Activated gamma-delta T cell treated with Interleukin-2 at 50 U/mL for 16 hours (primary cell): Measurements from ENCODE around the gene FDXR.
"Not testable (repeated sequence)": the region's sequence is repeated elsewhere in the genome, so short reads cannot be mapped to it uniquely, and the experiment has no call there.

ENCODE experiments used
- DNase-seq: peaks from one replicate; pipeline ENCODE4 v3.0.0-alpha.2; 2020

Gene FDXR

DNA sequence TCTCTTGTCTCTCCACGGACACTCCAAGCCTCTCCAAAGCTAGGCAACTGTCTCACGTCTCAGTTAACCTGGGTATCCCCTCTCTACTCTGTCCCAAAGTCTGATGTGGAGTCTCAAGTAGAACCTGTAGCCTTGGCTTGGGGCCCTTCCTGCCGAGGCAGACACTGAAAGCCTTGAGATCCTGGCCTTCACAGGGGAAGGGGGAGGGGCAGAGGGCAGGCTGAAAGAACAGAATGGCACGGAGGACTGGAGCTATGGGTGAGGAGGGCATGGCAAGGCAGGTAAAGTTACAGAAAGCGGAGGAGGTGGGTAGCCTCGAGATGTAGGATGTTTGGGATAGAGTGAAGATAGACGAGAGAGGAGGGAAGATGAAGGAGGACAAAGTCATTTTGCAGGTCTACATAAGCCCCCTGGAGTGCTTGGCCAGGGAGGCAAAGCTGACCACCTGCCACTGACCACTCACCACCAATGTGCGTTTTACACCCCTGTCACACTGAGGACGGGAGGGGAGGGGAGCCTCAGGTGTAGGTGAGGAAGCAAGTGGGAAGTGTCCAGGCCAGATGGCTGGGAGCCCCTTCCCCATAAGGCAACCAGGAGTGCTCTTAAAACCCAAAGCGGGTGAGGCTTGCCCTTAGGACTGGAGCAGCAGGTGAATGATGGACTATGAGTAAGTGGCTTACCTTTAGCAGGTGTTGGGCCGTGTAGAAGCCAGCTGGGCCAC is 1.3 kb downstream of the FDXR start:
- no peak for DNase-seq

DNA sequence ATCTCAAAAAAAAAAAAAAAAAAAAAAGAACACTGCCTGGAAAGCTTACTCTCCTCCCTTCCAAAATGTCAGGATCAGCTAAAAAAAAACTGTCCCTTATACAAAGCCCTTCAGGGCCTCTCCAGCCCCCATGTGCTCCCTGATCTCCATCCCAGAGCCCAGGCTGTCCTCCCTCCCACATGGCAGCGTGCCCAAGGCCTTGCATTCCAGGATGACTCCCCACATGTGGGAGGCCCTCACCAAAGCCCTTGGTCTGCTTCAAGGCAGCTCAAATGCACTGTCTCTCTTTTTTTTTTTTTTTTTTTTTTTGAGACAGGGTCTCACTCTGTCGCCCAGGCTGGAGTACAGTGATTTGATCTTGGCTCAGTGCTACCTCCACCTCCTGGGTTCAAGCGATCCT is 2.3 kb downstream of the FDXR start:
- DNase-seq = no peak

DNA sequence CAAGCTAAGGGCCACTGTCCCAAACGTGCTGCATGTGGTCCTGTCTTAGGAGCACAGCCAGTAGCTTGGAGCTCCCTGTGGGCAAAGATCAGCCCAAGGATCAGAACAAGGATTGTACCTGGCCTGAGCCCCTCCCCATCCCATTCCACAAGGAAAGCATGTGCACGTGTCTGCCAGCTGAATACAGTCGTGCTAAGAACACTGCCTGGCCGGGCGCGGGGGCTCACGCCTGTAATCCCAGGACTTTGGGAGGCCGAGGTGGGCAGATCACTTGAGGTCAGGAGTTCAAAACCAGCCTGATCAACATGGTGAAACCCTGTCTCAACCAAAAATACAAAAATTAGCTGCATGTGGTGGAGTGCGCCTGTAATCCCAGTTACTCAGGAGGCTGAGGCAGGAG is 2.8 kb downstream of the FDXR start:
- not testable (repeated sequence) for DNase-seq

DNA sequence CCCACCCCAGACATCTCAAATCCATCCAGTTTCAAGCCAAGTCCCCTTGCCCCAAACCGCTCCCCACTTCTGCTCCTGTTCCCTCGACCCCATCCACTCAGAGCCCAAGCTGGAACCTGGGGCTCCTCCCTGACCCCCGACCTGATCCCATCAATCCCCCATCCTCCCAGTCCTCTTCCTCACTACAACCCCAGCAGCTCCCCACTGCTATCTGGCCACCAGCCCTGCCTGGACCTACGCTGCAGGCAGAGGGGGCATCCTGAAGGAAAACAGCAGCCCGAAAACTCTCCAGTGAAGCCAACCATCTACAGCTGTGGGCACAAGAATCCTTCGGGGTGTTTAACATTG is 3.9 kb downstream of the FDXR start:
- DNase-seq = no peak

DNA sequence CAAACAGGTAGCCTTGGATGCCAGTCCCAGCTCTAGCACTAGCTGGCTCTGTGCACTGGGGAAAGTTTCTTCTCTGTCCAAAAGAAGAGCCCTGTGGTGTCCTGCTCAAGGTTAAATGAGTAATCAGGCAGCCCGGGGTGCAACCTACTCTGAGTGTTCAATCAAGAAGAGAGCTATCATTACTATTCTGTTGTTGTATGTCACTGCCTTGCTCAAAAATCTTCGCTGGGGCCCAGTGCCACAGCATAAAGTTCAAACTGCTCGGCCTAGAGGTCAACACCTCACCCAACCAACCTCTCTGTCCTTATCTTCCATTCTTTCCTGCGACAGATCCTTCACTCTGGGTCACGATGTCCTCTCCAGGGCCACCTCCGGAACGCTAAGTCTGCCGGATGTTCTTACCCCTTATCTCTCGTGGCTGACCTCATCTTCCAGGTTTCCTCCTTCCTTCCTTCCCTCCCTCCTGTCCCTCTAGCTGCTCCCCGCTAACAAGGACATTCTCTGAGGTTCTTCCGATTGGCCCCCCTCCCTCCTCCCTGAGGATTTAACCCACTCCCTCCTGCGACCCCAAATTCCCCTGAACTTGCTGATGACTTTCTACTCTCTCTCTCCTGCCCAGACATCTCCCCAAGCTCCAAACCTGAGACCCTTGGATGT is 4.4 kb downstream of the FDXR start:
- no peak for DNase-seq

DNA sequence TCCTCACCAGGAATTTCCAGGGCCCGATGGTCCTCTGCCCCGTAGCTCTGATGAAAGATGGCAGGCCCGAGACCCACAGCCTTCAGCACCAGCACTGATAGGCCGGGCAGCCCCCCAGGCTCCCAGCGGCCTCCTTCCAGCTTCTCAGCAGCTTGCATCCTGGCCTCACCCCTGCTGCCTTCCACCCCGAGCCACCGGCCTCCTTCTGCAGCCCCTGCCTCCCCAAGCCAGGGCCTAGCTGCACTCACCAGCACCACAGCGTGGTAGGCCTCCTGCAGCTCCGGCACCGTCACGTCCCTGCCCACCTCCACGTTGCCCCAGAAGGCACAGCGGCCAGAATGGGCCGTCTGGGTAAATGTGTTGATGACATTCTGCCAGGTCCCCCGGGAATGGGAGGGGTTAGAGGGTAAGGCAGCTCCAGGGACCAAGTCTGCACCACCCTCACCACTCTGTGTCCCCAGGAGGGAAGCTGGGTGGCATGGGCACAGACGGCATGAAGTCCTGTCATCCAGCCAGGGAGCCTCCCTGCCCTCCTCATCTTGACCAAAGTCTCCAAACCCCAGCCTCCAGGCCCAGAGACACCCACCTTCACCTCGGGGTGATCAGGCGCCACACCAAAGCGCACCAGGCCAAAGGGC is 6.5 kb downstream of the FDXR start:
- DNase-seq = no peak

DNA sequence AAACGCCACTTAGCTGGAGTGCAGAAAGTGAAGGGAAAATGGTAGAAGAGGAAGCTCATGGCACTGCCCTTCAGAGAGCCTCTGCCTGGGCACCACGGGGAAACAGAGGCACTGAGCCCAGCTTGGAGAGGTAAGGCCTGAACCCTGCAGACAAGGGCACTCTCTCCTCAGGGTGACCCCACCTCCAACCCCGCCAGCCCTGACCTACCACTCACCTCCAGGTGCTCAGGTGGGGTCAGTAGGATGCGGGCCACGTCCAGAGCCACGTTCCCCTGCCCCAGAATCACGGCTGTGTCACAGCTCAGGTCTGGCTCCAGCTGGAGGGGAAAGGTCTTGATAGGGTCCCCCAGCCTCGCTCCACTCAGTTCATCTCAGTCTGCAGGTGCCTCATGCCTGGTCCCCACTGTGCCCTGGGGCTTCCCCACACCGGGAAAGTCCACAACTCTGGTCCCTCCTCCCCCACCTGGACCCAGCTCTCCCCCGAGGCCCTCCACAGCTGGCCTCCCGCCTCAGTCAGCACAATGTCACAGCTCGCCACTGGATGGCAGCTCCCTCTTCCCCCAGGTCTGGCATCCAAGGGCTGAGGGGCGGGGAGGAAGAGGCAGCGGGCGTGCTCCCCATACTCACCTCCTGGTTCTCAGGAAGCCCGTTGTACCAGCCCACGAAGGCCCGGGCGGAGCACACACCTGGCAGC is 7.1 kb downstream of the FDXR start:
- no peak for DNase-seq

DNA sequence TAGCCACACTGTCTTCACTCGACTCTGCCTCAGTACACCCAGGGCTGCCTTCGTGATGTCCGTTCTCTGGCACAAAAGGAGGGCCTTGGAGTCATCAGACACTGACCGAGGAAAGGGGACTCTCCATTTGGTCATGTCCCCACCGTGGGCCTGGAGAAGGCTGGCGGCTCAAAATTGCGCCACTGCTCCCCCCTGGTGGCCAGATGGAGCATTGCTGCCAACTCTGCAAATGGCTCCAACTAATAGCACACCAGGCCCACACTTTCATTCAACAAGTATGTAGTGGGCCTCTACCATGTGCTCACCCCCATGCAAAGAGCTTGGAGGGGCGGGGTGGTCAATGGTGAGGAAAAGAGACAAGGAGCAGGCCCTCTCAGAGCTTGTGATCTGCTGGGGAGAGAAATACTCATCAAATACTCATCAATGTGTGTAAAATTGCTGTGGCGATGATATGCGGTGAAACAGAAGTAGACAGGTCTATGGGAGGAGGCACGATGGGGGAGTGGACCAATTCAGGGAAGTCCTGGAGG is 7.9 kb downstream of the FDXR start:
- DNase-seq = peak; percentile 69

DNA sequence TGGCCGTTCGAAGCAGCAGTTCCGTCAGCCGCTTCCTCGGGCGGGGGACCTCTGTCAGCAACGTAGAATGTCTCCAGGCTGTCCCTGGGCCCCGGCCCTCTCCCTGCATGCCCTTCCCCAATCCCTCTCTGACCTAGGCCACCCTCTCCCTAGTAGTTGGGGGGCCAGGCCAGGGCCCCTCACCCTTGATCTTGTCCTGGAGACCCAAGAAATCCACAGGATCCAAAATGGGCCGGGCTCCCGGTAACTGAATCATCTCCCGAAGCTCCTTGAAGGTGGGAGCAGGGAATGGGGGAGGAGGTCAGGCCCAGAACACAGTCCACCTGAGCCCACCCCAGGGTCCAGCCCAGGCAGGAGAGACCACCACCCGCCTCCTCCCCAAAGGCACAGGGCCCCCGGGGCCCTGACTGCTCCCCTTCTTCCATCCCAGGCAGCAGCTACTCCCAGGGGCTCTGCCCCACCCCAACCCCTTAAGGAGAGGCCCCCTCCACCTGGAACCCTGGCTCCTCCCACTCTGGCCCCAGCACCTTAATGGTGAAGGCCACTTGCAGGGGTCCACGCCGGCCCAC is 8.4 kb downstream of the FDXR start:
- DNase-seq = no peak

DNA sequence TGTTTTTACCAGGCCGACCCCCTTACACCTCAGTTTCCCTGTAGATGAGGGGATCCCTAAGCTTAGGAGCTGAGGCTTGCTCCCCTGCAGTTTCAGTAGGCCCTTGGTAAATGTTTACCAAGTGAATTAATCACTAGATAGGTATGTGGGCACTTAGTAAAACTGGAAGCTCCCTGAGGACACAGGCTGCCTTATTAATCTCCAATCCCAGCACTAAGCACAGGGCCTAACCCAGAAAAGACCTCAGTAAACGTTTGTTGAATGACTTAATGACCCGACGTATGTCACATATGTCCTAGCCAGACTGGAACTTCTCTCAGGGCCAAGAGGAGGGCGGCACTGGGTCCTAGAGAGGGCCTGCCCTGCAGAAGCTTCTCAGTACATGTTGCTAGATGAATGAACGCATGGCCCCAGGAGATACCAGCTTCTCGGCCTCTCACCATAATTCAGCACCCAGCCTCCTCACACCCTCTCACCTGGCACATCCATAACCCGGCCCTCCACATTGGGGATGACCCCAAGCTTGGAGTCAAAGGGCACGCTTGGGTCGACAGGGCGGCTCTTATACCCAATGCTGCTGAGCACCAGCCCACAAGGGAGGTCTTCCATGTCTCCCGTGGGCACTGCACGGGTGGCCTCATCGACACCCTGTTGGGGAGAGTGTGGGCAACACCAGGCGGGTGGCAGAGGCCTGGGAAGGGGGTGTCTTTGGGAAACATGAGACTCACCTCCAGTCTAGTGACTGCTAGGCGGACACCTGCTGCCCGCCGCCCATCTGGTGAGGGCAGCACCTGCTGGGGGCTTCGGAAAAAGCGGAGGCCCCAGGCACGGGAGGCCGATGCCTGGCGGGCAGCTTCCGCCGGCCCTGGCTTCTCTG is 9.1 kb downstream of the FDXR start:
- DNase-seq = no peak

DNA sequence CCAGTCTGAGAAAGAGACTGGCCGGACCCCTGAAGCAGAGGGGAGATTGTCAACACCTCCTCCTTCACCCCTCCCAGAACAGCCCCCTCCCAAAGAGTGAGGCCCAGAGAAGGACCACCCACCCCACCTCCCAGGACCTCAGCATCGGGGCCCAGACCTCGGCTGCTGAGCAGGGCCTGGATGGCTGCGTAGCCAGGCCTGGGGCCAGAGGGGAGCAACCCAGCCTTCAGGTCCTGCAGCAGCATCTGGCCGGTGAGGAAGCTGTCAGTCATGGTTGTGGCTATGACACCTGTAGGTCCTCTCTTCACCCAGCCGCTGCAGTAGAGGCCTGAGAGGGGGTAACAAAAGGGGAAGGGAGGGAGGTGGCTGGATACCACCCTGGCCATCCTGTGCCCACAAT is 9.9 kb downstream of the FDXR start:
- no peak for DNase-seq

DNA sequence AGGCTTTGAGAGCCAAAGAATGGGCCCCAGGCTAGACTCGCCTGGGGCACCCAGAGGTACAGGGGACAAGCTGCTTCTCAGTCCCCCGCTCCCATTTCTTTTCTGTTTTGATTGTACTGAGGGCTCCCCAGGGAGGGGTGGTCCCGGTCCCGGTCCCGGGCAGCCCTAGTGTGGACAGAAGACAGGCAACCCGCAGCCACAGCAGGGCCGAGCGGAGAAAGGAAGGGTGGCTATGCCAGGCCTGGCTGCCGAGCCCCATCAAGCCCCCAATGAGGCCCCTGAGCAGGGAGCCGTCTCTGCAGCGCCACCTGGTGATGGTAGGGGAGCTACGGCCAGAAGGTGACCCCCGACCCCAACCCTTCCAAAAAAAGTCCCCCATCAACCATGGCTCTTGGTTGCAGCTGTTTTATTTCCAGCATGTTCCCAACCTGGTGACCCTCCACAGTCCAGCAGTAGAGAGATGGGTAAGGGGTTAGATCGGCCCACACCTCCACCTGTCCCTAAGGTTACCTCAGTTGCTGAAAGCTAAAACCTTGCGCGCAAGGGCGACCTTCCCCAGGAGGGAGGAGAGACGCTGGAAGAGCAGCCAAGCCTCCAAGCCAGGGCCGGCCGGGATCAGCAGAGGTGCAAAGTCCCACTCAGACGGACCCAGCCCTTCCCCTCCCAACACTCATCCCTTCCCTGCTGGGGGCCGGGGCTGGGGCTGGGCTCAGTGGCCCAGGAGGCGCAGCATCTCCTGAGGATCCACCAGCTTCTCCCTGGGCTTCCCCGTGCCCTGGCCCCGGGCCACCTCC is 10.5 kb downstream of the FDXR start:
- peak; percentile 61 for DNase-seq

DNA sequence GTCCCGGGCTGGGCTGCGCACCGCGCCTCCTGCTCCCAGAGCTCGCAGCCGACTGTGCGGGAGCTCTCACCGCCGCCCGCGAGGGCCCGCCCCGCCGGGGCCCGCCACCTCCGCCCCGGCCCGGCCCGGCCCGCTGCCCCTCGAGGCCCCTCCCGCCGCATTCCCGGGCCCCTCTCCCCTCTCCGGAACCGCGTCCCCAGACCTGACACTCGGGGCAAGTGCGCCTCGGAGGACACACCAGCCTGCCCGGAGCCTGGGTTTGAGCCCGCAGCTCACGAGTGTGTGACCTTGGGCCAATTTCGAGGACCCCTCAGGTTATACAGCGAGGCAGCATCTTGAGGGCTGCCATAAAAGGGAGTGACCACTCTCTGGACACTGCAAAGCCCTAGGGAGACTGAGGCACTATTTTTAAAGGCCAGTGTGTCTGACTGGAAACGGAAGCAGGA is 11.1 kb downstream of the FDXR start:
- no peak for DNase-seq

DNA sequence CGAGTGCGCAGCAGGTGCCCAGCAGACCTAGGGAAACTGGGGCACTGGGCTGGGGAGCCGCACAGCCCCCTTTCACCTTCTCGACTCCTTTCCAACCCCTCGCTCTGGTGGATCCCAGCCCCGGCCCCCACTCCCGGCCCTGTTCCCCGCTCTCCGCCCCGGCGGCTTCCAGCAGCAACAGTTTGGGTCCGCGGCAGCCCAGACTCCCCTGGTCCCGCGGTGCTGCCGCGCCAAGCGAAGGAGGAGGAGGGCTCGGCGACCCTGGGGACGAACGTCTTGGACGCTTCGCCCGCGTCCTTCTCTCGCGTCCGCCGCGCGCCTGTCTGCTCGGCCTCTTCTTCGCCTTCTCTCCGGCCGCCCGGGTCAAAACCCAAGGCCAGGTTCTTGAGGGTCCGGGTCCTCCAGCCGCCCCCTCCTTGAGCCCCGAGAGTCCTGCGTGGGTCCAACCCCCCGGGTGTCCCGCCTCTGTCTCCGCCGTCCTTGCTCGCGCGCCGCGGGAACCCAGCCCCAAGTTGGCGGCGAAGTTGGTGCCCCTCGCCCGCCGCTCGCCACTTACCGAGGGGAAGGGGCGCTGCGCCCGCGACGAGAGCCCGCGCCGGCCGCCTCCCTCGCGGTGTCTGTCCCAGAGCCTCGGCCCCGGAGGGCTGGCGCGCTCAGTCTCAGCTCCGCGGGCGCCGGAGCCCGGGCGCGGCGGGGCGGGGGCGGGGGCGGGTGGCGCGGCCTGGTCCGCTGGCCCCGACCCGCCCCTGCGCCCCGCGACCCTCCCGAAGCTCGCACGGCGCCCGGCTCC is 11.7 kb downstream of the FDXR start:
- DNase-seq = no peak

DNA sequence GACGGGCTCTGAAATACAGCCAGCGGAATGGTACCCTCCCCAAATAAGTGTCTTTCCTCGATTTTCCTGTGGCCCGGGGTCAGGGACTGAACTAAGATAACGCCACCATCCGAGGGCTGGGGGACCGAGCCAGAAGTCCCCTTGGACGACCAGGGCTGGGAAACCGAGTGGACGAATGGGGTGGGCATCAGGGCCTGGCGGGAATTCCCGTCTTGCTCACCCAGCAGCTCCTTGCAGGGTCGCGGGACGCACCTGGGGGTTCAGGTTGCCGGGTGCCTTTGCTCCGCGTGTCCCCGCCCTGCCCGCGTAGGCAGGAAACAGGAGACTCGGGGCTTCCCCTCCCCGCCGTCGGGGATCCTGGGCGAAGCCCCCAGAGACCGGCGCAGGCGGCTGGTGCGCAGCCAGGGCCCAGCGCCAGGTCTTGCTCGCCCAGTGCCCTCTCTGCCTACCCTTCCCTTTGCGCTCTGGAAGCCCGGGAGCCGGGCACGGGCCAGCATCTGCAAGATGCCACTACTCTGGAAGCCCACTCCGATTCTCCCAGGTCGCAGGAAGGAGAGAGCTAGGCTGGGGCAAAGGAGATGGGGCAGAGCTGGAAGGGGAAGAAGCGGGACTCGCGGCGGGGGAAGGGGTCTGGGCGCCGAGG is 12.4 kb downstream of the FDXR start:
- no peak for DNase-seq

DNA sequence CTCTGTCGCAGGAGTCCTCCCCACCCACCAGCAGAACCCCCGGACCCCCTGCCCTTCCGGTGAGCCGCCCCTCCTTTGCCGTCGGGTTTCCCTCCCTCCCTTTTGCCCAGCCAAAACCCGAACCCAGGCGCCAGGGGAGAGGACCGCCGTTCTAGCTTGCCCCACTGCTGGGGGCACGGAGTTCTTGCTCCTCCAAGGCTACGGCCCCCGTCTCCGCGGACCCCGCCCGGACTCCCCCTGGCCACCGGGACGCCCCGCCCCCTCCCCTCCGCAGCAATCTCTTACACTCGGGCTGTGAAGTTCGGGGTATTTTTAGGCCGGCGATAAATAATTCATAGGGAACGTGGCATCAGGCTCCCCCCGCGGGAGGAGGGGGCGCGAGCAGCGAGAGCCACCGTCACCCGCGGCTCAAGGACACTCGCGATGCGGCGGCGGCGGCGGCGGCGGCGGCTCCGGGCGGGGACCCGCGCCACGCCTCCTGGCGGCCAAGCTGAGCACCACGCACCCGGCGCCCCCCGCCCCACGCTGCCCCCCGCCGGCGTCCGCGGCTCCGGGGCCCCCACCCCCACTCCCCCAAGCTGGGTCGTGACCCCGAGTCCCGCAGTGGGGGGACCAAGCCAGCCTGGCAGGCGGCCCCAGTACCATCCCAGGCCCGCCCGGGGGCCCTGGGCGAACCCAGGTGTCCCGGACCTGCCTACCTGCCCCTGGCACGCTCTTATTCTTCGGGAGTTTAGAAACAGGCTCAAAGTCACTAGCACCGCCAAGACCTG is 13.2 kb downstream of the FDXR start, which contains the start of gene GRIN2C:
TSS of gene GRIN2C (minus strand) at position 427 of the 770 bp plus-strand sequence. CDS start 4,793 bp downstream, outside the sequence.
- peak; percentile 17 for DNase-seq

DNA sequence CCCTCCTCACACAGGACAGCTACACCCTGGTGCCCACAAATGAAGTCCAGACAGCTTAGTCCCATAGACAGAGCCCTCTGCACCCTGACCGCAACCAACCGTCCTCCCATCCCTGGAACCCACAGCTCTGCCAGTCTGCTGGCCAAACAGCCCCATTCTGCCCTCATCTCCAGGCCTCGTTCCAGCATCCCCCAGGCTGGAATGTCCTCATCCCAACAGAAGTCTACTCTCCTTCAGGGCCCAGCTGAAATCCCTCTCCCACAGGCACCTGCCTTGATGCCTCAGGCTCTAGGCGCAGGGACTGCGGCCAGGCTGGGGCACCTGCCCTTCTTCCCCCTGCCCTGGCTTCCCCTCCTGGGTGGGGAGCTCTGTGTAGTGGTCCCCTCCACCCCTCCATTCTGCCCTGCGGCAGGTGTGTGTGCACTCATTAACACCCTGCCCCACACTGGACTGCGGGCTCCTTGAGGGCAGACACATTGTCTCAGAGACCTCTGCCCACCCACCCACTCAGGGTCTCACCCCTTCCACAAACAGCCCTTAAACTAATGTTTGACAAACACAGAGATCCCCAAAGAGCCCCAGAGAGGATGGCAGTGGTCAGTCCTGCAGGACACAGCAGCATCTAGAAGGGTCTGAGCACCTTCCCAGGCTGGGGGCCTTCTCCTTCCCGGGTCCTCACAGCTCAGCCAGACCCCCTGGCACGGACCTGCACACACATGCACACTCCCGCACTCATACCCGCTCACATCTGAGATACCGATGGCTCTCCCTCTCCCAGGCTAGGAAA is 13.9 kb downstream of the FDXR start:
- DNase-seq = no peak

DNA sequence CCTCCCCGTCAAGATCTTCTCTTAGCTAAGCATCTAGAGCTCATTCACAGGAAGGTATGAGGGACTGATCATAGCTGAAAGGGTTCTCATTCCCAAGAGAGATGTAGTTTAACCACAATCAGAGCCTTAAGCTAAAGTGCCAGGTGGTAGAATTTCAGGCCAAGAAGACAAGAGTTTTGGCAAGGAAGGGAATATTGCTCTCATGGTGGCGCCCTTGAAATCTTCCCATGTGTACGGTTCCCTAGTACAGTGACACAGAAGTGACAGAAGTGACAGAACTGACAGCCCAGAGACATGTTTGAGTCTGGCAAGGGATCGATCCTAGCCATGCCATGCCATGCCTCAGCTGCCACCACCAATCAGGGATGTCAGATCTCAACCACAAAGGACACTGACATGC is 15.6 kb downstream of the FDXR start:
- no peak for DNase-seq
